Glomerular visceral epithelial cell (primary cell): Measurements from ENCODE around the gene GDF9.

ENCODE experiments used
- DNase-seq: peaks from one replicate; pipeline ENCODE4 v3.0.0-alpha.2; 2016; ENCODE audit errors: extremely low spot score

The GDF9 gene

DNA sequence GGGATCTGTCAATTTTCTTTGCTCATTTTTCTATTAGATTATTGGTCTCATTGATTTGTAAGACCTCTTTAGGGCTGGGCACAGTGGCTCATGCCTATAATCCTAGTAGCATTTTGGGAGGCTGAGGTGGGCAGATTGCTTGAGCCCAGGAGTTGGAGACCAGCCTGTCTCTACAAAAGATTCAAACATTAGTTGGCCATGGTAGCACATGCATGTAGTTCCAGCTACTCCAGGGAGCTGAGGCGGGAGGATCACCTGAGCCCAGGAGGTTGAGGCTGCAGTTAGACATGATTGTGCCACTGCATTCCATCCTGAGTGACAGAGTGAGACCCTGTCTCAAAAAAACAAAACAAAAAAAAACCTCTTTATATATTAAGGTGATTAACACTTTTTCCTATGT is 29.4 kb downstream of the GDF9 start:
- DNase-seq: no peak

- no peak for DNase-seq
Measured at GRCh38 chr5:132834057-132834456, 32.2 kb downstream of the GDF9 start.

- no peak for DNase-seq
Measured at GRCh38 chr5:132832612-132833011, 33.7 kb downstream of the GDF9 start.

GRCh38 chr5:132831095-132831860 is 35.0 kb downstream of the GDF9 start:
- no peak for DNase-seq

- DNase-seq: peak; percentile 85
Measured at GRCh38 chr5:132830436-132831094, 35.7 kb downstream of the GDF9 start, which contains the start of gene SHROOM1. TSS of gene SHROOM1 (minus strand) at chr5:132830647. CDS start at chr5:132826140, 4,507 bp downstream.

DNA sequence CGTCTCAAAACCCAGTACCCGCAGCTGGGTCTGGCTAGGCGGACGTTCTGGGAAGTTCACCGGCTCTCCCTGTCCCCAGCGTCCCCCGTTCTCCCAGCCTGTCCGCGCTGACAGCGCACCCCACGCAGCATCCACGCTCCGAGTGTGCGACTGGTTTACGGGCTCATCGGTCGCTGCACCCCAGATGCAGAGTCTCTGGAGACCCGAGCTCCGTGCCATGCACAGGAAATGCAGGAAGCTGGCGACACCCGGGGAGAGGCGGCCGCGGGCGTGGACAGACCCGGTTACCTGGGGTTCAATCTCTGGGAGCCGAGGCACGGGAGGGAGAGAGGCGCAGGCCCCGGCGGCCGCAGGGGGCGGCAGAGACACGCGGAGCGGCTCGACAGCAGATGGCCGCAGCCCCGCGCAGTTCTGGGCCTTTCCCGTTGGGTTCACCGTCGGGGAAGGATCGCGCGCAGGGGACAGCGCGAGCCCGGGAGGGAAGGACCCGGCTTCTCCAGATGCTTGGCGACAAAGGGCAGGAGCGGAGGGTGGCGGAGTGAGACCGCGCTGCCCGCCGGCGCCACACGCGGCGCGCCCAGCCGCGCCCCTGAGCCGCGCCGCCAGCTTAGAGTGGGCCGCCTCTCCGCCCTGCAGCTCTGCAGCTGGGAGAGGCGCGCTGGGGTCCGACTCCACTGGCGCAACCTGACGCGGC is 36.4 kb downstream of the GDF9 start:
- peak; percentile 78 for DNase-seq

DNA sequence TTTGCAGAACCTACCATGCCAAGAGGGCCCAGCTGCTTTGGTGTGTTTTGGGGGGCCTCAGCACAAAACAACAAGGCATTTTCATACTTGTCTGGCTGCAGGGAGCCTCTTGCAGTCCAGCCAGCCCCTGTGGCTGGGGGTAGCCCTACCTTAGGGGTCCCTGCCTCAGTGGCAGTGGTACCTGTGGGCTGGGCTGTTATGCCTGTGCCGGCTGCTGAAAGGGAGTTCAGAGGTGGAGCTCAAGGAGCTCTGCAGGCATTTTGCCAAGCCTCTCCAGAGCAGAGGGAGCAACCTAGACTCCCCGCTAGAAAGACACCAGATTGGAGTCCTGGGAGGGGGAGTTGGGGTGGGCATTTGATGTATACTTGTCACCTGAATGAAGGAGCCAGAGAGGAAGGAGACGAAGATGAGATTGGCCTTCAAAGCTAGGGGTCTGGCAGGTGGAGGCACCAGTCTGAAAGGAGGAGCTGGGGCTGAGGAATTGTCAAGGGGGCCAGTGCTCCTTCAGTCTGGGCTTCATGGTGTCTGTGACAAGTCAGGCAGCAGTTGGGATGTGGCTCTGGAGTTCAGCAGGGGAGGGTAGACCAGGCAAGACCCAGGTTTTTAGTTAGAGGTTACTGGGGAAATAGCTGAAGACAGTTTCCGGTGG is 37.3 kb downstream of the GDF9 start:
- no peak for DNase-seq

DNA sequence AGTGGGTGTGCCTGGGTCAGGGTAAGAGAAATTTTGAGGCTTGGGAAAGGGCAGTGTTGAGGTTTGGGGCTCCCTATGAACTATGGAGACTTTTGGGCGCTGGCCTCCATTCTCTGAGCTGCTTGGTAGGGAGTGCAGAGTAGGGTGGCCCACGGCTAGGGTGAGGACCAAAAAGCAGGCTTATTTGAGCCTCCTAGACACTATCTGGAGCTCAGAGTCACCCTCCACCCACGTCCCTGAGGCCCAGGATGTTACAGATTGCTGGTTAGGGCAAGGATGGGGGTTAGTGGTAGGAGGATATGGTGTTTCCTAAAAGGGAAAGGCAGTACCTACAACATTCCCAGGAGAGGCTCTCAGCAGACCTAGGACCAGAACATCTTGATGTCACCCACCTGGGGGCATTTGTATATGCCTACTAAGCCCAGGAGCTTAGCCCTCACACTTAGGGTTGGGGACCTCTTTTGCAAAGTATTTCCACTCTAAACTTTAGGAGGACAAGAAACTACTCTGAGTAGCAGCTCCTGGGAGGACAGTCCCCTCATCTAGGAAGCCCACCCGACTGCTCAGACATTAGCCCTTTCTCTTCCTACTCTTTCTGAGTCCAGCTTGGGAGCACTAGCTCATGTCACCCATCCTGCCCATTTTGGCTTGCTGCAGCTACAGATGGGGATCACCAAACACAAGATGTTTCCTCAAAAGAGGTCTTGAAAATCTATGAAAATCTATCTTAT is 38.2 kb downstream of the GDF9 start:
- no peak for DNase-seq

DNA sequence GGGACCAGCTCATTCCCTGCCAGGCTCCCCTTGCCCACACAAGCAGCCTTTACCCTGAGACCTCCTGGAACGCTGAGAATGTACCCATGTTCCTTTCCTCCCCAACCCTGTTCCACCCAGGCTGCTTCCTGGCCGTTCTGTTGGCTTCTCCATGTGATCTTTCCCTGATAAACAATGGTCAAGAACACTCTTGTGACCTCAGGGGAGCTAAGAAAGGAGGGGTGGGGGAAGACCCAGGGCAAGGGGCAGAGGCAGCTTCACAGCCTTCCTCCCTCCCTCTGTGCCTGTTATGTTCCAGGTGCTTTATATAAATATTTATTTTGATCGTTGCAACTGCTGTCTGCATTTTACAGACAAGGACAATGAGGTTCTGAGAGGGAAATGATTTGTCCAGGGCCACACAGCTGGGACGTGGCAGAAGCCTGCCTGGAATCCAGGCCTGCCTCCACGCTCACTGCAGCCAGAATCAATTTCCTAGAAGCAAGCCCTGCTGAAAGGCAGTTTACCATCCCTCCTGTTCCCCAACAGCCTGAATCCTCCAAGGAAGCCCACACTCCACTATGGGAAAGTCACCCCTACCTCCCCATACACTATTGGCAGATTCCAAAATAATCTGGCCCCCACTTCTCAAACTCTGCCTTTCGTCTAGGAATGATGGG is 39.7 kb downstream of the GDF9 start:
- DNase-seq: no peak

DNA sequence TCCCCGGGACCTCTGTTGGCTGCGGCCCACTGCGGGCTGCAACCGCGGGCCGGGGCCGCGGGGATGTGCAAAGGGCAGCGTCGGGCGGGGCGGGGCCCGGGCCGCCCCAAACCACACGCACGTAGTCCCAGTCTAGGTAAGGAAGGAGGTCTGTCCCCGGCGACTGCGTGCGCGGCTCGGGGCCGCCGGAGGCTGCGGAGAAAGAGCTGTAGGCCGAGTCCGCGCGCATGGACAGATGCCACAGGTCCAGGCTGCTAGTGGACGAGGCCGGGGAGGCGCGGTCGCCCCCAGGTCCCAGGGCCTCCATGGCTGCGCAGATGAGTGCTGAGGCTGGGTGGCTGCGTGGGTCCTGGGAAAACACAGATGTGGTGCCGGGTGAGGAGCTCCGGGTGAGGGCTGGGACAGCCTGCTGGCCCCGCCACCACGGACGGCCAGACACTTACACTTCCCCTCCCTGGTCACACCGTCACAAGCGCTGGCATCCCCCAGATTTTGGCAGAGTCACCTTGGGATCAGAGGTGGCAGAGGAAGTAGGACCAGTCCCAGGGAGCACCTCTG is 40.4 kb downstream of the GDF9 start:
- no peak for DNase-seq

GRCh38 chr5:132825033-132825833 is 41.0 kb downstream of the GDF9 start:
- no peak for DNase-seq

DNA sequence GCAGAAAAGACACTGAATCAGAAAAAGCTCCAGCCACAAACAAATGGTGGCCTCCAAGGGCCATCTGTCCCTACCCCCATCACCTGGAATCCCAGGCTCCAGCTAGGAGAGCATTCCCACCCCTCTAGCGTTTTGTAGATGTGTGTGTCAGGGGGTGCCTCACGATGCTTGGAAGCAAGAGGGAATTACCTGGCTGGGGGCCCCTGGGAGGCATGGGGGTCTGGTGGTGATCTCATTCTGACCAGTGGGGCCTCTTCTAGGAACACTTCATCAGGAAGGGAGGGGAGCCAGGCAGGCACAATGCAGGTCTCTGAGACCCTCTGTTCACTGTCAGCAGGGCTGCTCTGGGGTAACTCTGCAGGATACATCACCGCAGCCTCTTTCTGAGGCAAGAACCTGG is 41.8 kb downstream of the GDF9 start:
- no peak for DNase-seq

GRCh38 chr5:132823481-132824050 is 42.7 kb downstream of the GDF9 start:
- no peak for DNase-seq

DNA sequence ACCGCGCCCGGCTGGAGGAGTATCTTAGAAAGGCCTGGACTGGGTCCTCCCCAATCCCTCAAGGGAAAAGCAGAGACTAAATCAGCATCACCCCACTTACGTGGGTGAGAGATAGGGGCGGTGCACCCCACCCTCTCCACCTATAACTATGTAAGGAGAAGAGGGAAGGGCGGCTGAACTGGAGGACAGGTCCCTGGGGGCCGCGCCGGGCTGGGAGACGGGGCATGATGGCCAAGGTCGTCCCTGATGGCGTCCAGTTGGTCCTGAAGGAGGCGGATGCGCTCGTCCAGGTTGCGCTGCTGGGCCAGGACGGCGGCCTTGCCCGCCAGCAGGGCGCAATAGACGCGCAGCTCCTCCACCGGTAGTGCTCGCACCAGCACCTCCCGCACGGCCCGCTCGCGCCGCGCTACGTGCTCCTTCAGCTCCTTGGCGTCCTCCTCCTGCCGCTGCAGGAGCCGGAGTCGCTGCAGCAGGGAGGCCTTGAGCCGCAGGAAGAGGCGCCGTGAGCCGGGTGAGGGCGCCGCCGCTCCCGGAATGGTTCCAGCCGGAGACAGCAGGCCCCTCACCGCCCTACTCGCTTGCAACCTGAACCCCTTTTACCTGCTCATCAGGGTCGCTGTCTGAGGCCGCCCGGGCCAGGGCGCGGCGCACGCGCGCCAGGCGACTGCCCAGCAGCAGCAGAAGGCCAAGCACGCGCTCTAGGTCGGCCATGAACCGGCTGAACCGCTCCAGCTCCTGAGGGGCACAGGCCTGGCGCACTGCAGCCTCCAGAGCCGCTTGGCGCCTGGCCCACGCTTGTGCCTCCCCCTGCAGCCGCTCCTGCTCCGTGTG is 43.4 kb downstream of the GDF9 start:
- no peak for DNase-seq

GRCh38 chr5:132821791-132822190 is 44.5 kb downstream of the GDF9 start:
- no peak for DNase-seq

DNA sequence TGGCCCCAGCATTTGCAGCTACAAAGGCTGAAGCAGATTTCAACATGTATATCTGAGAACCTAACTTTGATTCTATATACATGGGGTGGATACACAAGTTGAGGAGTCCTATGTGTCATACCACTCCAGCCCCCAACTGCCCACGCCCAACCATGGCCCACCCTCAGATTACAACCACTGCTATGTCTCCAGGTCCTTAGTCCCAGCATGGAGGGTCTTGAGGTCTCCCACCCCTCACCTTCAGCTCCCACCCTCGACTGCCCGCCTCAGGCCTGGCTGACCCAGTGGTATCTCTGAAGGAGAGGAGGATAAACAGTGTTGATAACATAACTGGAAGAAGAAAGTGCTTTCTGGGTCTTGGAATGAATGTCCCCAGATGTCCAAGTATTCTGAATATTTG is 44.9 kb downstream of the GDF9 start:
- no peak for DNase-seq

DNA sequence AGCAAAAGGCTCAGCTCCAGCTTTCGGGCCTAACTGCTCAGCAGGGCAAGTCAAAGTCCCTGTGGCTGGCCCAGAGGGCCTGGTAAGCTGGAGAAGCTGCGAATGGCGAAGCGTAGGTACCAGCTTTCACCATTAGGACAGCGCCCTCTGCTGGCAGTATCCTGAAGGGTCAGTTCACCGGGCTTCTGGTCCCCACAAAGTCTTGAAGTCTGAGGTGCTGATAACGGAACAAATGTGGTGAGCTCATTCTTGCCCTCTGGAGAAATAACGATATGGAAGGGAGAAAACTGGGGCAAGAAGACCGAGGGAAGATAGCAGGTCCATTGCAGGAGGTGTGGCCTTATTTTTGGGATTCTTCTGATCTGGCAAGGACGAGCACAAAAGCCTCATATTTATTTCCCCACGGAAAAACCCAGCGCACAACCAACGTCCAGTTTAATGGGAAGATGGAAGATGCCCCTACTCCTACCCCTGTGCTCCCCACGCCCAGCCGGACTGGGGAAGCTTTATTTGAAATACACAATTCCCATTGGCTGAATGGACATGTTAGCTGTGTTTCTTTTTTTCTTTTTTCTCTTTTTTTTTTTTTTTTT is 46.0 kb downstream of the GDF9 start:
- peak; percentile 91 for DNase-seq

DNA sequence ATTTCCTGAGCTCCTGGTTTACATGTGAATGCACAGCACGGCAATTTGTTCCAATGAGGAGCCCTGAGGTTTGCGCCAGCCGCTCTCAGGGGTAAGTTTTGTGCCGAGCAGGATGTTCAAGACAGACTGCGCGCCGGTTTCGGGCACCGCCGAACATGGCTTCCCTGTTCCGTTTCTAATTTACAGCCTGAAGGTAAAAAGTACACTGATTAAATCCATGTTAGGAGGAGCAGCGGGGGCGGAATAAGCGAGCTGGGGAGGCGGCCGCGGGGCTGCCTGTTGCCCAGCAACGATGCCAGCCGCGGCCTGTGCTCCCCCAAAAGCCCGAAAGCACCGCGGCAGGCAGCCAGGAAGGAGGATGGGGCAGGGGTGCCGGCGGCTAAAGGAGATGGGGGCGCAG is 46.8 kb downstream of the GDF9 start:
- DNase-seq: no peak
